GM06990 (cell line): ENCODE measurements around the gene MFSD6L.

Source experiments
- DNase-seq: peaks from one replicate; pipeline ENCODE4 v3.0.0-alpha.2; 2011; ENCODE audit not compliant: insufficient read length; ENCODE audit errors: extremely low read depth
- H3K27me3 ChIP-seq: replicated peaks from 2 replicates; pipeline ENCODE4 v1.6.0; 2011; ENCODE audit warnings: low read length; ENCODE audit not compliant: control insufficient read depth, insufficient read depth
- H3K36me3 ChIP-seq: 2 replicates; pipeline ENCODE4 v1.5.1; 2011; ENCODE audit warnings: low read length; ENCODE audit not compliant: control insufficient read depth, insufficient read depth
- H3K4me3 ChIP-seq: replicated peaks from 2 replicates; pipeline ENCODE4 v1.5.1; 2011; ENCODE audit warnings: low read depth, mild to moderate bottlenecking, control low read depth, low read length
- TF ChIP-seq, protein P1 (sequence below): IDR thresholded peaks from 2 replicates; pipeline ENCODE4 v1.5.1; 2011; ENCODE audit warnings: low read length, control low read depth, mild to moderate bottlenecking, inconsistent platforms; ENCODE audit not compliant: insufficient read depth, poor library complexity, severe bottlenecking

Gene MFSD6L

DNA sequence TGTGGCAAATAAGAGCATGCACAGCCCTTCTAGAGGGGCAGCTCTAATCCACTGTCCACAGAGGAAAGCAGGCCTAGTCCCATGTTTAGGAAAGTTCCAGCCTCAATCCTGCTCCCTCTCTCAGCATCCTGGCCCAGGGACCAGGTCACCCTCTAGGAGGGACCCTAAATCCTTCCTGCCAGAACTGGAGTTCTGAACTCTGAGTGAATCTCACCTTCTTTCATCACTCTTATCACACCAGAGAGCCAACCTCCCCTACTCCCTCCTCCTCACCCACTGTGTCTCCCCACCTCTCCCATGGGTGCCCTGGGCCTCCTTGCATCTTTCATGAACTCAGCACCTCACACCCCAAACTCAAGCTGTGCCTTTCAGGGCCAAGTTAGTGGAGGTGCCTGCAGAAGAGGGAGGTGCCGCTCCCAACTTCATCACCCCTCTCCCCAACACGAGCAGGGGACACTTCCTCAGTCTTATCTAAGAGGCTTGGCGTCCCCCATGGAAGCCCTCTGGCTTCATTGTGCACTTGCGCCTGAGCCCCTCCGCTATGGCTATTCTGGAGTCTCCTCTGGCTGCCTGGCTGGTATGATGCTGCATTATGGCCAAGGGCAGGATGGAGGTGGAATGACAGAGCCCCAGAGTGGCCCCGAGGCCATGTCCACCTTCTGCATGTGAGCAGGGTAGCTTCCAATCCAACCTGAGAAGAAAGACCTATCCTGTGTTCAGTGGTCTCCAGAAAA lies 36.6 kb upstream of the MFSD6L start:
- no peak for DNase-seq
- TF ChIP-seq, protein P1, sequence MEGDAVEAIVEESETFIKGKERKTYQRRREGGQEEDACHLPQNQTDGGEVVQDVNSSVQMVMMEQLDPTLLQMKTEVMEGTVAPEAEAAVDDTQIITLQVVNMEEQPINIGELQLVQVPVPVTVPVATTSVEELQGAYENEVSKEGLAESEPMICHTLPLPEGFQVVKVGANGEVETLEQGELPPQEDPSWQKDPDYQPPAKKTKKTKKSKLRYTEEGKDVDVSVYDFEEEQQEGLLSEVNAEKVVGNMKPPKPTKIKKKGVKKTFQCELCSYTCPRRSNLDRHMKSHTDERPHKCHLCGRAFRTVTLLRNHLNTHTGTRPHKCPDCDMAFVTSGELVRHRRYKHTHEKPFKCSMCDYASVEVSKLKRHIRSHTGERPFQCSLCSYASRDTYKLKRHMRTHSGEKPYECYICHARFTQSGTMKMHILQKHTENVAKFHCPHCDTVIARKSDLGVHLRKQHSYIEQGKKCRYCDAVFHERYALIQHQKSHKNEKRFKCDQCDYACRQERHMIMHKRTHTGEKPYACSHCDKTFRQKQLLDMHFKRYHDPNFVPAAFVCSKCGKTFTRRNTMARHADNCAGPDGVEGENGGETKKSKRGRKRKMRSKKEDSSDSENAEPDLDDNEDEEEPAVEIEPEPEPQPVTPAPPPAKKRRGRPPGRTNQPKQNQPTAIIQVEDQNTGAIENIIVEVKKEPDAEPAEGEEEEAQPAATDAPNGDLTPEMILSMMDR = no peak
- Histone ChIP-seq H3K4me3 (no peak overlapping the region), H3K27me3 (no peaks in the 10 kb centered on the region), H3K36me3 (peaks cover 59% of the 10 kb centered on the region)

DNA sequence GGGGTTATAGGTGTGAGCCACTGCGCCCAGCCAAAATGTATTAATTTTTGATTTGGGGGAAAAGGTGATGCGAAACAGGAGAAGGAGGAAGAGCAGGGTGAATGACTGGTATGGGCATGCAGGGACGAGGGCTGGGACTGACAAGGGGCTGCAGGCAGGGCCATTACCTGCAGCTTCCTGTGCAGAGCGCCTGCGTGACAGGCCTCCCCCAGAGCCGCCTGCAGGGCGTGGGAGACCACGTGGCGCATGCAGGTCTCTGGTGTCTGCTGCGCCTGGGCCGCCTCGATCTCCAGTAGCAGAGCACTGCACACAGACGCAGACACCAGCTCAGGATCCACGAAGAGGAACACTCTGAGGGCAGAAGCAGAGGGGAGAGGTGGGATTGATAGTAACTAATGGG lies 35.9 kb upstream of the MFSD6L start:
- DNase-seq = no peak
- Histone ChIP-seq H3K27me3 (no peaks in the 10 kb centered on the region), H3K36me3 (peaks cover 64% of the 10 kb centered on the region), H3K4me3 (no peak overlapping the region)
- TF ChIP-seq, protein P1 = no peak

DNA sequence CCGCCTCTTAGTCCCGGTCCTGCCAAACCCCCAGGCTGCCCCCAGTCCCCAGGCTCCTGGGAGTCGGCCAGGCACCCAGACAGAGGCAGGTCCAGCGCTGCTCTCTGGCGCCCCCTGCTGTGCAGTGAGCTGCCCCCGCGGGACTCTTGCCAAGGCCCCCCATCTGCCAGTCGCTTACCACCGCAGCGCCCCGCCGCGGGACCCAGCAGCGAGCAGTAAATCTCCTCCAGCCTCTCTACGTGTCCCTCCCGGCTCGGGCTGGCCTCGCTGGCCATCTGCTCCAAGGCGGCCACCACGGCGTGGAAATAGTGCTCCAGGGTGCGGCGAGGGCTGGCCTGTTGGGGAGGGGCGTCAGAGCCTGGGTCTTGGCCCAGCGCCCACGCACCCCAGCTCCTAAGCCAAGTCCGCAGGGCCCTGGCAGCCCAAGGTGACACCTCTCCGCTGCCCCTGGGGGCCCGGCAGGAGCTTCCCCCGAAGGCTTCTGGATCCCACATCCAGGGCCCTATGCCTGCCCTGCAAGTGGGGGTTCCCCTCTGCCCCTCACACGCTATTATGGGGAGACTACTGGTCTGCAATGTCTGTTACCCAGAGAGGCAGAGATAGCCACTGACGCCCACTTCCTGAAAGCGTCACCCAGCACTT lies 33.7 kb upstream of the MFSD6L start:
- TF ChIP-seq, protein P1 = peak; percentile 71
- Histone ChIP-seq H3K4me3 (no peak overlapping the region), H3K36me3 (peaks cover 69% of the 10 kb centered on the region), H3K27me3 (no peaks in the 10 kb centered on the region)
- peak; percentile 37 for DNase-seq

DNA sequence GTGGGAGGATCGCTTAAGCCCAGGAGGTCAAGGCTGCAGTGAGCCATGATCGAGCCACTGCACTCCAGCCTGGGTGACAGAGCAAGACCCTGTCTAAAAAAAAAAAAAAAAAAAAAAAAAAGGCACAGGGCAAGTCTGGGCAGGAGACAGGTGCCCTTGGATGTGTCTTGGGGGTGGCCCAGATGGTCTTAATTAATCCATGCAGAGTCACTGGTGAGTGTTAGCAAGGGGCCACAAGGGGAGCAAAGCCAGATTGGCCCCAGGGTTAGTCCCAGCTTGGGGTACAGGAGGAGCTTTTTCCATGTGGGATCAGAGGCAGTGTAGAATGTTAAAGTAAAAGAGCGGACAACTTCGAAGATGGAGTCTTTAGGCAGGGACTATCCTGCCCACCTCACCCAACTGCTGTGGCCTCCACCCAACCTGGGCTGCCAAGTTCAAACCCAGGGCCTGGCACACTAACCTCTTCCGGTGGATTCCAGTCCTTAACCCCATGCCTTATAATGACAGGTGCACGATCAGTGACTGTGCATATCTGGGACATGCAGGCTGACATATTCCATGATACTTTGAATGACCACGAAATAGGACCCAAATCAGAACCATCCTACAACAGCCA lies 32.2 kb upstream of the MFSD6L start:
- Histone ChIP-seq H3K27me3 (no peaks in the 10 kb centered on the region), H3K4me3 (no peak overlapping the region), H3K36me3 (peaks cover 63% of the 10 kb centered on the region)
- TF ChIP-seq, protein P1 = no peak
- DNase-seq = no peak

DNA sequence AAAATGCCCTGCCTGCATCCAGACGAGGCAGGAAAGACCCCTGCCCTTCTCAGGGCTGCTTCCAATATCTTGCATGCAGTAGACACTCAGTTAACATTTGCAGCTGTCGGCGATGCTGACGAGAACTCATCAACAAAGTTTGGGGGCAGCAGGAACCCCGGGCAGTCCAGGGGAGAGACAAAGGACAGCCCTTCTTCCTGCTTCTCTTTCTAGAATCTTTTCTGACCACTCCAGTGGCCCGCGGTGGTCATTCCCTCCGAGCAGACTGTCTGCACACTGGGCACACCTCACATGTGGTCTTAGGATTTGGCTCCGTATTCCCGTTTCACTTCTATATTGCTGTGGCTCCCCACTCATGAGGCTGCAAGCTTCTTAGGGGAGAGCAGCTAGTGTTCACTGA lies 31.0 kb upstream of the MFSD6L start:
- Histone ChIP-seq H3K36me3 (peaks cover 54% of the 10 kb centered on the region), H3K4me3 (no peak overlapping the region), H3K27me3 (no peaks in the 10 kb centered on the region)
- DNase-seq = no peak
- TF ChIP-seq, protein P1 = no peak
